Fibroblast of skin of left quadriceps (primary cell): Measurements from ENCODE around the gene IL10.
"Not testable (repeated sequence)": the region's sequence is repeated elsewhere in the genome, so short reads cannot be mapped to it uniquely, and the experiment has no call there.

Source experiments
- DNase-seq, 2 experiments: peaks; one replicate each; pipeline ENCODE4 v3.0.0-alpha.2; 2013; ENCODE audit warnings: low read depth in 2 of 2

Gene IL10

GRCh38 chr1:206793620-206794019 lies 21.3 kb upstream of the IL10 start:
- DNase-seq, result no peak

DNA sequence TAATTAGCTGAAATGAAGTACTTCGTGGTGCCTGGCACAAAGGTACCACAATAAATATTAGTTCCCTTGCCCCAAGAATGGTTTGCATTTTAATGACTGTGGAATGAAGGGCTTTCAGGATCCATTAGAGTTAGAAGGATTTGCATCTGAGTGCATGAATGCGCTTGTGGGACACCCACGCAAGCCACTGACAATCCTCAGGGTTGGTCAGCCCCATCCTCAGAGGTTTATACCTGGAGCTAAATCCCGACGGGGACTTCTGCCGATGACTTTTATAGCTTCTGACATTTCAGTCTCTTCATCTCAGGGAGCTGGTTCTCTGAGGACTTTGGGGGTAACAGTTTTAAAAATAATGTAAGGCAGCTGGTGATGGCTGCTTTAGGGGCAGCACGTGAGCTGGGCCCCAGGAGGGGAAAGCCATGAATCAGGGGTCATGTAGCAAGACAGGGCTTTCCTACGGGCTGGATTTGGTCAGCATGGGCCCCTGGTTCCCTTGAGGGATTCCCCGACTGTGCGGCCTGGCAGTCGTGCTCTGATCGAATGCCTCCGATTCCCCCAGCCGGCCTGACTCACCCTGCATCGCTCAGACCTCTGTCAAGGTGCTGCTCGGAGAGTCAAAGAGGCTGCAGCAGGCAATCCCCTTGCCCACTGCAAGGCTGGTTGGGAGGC lies 20.8 kb upstream of the IL10 start:
- no peak for DNase-seq

GRCh38 chr1:206790502-206791250 lies 18.4 kb upstream of the IL10 start:
- DNase-seq, result no peak

GRCh38 chr1:206788487-206789050 lies 16.3 kb upstream of the IL10 start:
- DNase-seq, result no peak

DNA sequence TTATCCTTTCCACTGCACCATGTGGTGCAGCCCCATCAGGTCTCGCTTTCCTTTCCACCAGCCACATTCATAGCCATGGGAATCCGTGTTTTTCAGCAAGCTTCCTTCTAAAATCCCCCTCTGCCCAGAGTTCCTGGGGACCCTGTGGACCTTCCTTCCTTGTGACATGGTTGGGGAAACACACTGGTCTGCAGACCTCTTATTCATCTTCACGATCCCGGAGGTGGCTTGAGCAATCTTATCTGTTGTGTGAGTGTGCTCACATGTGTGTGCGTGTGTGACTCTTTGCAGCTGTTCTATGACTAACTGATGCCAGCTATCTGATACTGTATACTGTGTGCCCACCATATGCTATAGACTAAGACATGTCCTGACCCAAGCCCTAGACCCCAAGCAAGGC lies 15.6 kb upstream of the IL10 start:
- no peak for DNase-seq

DNA sequence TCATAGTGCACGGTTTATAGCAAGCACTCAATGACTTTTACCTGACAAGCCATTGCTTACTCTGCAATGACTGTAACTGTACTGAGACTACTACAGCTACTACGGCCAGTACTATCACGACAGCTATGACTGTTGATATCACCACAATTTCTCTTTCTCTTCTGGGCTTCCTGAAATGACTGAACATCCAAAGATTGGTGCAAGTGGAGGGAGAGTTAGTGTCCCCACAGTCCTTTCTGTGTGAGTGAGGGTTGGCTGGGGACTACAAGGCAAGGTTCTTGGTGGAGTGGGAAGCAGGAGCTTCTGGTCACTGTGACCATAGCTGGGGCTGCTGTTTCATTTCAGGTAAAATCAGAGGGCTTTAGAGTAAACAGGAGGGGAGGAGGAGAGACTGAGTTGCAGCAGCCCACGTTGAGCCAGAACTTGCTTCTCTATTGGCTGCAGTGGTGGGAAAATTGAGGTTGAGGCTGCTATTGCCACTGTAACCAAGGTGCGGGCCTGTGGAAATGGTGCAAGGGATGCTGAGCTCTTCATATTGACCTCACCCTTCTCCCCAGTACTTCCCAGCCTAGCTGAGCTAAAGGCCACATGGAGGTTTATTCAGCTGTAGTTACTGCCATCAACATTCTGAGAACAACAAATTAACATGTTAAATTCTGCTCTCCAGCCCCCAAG lies 14.1 kb upstream of the IL10 start:
- no peak for DNase-seq

- no peak for DNase-seq
Observed at GRCh38 chr1:206785182-206785765, 13.0 kb upstream of the IL10 start.

DNA sequence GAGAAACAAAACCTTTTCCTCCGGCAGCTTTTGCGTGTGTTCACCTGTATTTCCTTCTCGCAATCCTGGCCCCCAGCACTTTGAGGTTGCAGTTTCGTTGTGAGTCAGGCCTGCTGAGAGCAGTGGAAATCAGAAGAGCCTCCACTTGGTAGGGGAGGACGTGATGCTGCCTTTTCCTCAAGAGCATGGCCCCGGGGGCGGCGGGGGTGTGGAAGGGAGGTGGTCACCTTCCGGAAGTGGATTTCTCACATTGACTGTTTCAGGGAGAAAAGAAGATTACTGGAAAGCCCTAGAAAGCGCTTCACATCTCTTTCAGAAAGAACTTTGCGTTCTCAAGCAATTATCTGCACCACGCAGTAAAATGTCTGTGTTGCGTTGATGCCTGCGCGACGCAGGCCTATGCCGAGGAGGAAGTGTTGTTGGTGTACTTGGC lies 12.2 kb upstream of the IL10 start:
- no peak for DNase-seq

DNA sequence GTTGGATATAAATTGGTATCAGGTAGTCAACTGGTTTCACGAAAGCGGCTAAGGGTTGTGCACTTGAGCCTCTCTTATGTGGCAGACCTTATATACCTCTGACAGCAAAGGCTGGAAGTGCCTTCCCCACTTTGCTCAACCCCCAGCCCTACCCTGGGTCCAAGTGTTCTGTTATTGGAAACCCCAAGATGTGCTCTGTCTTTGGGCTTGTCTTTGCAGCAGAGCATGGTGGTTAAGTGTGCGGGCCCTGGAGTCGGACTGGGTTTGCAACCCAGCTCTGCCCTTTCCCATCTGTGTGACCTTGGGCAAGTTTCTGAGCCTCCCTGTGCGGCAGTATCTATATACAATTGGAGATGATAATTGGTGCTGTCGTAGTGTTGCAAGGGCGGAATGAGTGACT lies 11.2 kb upstream of the IL10 start:
- DNase-seq, result no peak

DNA sequence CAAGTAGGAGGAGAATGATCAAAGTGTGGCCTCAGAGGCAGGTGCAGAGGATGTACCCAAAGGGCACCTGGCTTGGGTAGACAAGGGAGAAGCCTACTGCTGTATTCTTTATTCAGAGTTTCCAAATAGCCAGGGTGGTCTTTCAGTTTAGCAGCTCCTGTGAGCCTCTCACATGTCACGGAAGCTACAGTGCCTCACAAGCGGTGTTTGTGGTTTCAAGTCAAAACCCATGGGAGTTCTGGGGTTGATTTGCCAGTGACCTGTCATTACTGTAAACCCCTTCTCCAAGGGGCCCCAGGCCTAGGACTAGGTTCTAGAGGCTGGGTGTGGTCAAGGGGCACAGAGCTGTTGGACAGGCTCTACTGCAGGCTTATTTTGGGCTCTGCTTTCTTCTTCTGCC lies 10.2 kb upstream of the IL10 start:
- DNase-seq, result no peak

DNA sequence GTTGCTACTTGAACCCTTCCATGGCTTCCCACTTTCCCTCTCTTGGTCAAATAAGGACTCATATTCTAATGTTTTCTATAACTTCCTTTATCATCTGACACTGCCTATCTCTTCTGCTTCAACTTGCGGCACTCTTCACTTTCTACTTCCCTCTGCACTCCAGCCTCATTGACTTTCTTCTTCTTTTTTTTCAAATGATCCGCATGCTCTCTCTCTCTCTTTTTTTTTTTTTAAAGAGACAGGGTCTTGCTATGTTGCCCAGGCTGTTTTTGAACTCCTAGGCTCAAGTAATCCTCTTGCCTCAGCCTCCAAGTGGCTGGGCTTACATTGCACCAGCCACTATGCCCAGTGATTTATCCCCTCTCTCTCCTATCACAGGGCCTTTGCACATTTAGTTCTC lies 7.3 kb upstream of the IL10 start:
- DNase-seq, result no peak

DNA sequence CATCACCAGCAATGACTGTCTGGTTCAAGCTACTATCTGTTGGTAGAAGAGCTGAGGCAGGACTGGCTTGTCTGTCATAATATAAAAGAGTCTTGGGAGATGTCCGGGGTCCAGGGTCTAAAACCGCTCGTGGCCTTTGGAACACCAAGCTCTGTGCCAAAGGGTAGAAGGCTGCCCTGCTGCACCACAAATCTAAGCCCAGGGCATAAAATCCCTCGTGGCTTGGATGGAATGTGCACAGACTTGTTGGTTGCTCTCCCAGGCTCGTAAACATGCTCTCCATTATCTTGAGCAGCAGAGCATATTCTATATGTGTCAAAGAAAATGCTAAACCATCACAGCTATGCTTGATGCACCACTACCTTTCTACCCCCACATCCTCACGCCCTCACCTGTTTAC lies 6.6 kb upstream of the IL10 start:
- not testable (repeated sequence) for DNase-seq

GRCh38 chr1:206778031-206778430 lies 5.7 kb upstream of the IL10 start:
- DNase-seq, result no peak

DNA sequence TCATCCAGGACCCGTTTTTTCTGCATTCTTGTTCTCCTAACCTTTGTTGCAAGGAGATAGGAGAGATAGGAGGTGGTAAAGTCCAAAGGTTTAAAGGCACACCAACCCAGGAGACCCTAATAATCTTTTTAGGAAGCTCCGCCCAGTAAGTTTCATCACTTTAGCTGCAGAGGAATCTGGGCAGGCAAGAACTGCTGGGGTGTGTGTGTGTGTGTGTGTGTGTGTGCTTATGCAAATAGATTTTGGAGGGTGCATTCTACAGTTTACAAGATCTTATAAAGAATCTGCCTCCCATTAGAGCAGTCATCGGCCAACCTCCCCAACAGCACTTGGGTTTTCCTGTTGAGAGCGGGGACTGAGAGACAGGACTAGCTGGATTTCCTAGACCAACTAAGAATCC lies 3.9 kb upstream of the IL10 start:
- DNase-seq, result no peak

GRCh38 chr1:206774093-206774492 lies 1.8 kb upstream of the IL10 start:
- DNase-seq, result no peak

DNA sequence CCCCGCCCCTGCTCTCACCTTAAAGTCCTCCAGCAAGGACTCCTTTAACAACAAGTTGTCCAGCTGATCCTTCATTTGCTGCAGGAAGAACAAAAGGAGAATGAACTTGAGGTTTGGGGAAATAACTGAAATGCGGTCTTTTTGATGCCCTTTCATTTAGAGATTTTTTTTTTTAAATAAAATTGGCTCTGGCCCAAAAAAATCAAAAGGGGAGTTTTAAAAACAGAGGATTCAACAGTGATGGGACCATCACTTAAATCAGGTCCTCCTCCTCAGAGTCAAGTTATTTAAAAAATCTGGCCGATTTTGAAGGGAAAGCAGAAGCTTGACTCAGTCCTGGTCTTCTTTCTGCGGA lies 979 bp downstream of the IL10 start:
- no peak for DNase-seq

DNA sequence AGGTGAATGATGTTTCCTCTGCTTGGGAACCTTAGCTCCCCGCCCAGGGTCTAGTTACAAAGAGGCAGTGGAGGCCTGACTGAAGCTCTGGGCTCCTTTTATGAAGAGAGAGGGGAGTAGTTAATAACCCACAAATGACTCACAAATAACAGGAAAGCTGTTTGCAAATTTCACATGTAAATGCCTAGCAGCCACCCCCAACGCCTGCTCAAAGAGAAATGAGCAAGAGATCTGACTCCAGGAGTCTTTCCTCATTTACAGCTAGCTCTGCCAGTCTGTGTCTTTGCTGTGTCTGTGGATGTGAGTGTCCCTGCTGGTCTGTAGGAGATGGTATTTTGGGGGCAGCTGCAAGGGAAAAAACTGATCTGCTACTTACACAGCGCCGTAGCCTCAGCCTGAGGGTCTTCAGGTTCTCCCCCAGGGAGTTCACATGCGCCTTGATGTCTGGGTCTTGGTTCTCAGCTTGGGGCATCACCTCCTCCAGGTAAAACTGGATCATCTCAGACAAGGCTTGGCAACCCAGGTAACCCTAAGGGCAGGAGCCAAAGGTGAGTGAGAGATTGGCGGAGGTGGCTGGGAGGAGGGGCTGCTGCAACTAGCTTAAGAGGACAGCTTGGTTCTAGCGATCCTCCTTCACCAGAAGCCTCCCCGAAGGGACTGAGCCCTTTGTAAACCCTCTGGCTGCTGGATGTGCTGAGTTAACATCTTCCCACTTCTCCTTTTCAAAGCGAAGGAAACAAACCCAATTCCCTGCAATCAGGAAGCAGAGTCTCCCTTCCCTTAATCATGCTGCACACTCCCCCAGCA lies 1.6 kb downstream of the IL10 start, which contains the start of gene IL19:
TSS of gene IL19 (plus strand) at position 243 of the 807 bp plus-strand sequence. CDS start 65,890 bp downstream, outside the sequence.
- peak; percentile 40 to 41 for DNase-seq

GRCh38 chr1:206769304-206769731 lies 3.0 kb downstream of the IL10 start:
- no peak for DNase-seq

DNA sequence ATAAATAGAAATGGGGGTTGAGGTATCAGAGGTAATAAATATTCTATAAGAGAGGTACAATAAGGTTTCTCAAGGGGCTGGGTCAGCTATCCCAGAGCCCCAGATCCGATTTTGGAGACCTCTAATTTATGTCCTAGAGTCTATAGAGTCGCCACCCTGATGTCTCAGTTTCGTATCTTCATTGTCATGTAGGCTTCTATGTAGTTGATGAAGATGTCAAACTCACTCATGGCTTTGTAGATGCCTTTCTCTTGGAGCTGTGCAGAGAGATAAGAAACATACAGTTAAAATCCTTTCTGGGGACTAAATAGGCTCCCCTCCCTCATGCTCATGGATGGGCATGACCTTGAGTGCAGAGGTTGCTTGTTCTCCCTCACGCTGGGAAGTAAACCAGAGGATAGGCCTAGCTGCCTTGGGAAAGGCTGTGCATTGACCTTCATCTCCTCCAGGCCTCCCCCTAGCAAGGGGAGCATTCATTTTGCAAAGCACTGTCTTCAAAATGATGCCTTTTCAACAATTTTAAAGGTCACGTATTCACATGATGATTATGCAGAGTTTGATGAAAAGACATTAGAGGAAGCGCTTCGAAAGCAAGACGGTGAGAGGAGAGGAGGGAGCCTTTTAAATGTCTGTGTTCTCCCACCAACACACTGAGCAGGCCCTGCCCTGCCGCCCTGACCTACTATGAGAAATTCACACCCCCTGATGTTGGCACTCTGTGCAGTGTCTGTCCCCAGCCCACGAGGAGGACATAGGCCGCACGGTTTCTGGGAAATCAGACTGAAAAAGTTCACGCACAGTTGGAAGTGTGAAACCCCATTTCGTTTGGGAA lies 3.6 kb downstream of the IL10 start:
- DNase-seq, result no peak

DNA sequence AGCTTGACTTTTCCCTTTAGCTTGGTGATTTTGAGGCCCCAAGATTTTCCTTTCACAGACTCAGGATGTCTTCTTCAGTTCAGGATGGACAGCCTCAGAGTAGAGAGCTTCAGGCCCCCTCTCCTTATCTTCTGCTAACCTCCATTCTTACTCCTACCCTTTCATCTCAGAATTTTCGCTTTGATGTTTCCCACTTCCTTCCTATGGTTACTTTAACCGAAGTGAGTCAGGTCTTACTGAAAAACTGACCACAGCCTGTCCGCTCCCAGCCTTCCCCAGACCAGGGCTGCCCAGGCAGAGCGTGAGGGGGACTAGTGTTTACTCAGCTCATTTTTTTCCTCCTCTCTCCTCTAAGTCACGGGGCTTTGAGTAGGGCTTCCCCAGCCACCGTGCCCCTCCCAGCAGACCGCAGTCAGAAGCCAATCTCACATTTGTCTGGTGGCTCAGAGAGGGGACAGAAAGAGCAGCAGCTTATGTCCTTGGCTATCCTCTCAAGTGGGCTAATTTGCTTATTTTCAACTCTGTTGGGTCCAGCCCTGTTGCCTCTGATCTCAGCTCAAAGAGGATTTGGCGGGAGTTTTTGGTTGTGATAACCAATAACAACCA lies 5.9 kb downstream of the IL10 start:
- DNase-seq, result no peak
